Mesendoderm (in vitro differentiated cells): Measurements from ENCODE around the gene SNRPB2.

Experiments used
- DNase-seq: peaks from one replicate; pipeline ENCODE4 v3.0.0; 2013
- H2AK5ac ChIP-seq: 2 replicates; pipeline ENCODE4 v1.6.1; 2013; ENCODE audit warnings: low read length, inconsistent platforms
- H2BK120ac ChIP-seq: 2 replicates; pipeline ENCODE4 v1.6.1; 2013; ENCODE audit warnings: low read depth, mild to moderate bottlenecking, low read length, moderate library complexity, mixed read lengths
- H2BK15ac ChIP-seq: replicated peaks from 2 replicates; pipeline ENCODE4 v1.6.1; 2013; ENCODE audit warnings: low read depth, mild to moderate bottlenecking, moderate library complexity
- H2BK5ac ChIP-seq: 2 replicates; pipeline ENCODE4 v1.6.1; 2013; ENCODE audit warnings: low read length, inconsistent platforms
- H3K18ac ChIP-seq: 2 replicates; pipeline ENCODE4 v1.6.1; 2013; ENCODE audit warnings: mild to moderate bottlenecking, low read length, mixed read lengths
- H3K23ac ChIP-seq: one replicate; pipeline ENCODE4 v1.6.1; 2013; ENCODE audit warnings: low read length
- H3K27ac ChIP-seq: 2 replicates; pipeline ENCODE4 v1.5.1; 2013; ENCODE audit warnings: low read depth, mild to moderate bottlenecking, inconsistent platforms, low read length, moderate library complexity
- H3K27me3 ChIP-seq: 2 replicates; pipeline ENCODE4 v1.6.1; 2013; ENCODE audit warnings: low read length, control low read depth, mild to moderate bottlenecking, inconsistent platforms; ENCODE audit not compliant: insufficient read depth, poor library complexity
- H3K36me3 ChIP-seq: 2 replicates; pipeline ENCODE4 v1.6.1; 2013; ENCODE audit warnings: low read length, inconsistent platforms; ENCODE audit not compliant: control insufficient read depth, insufficient read depth
- H3K4ac ChIP-seq: one replicate; pipeline ENCODE4 v1.6.1; 2013; ENCODE audit warnings: low read depth, mild to moderate bottlenecking, low read length, moderate library complexity
- H3K4me1 ChIP-seq: 2 replicates; pipeline ENCODE4 v1.6.1; 2013; ENCODE audit warnings: low read depth, low read length, inconsistent platforms; ENCODE audit not compliant: control insufficient read depth
- H3K4me2 ChIP-seq: 2 replicates; pipeline ENCODE4 v1.6.1; 2013; ENCODE audit warnings: low read length
- H3K4me3 ChIP-seq: 2 replicates; pipeline ENCODE4 v1.5.1; 2013; ENCODE audit warnings: mild to moderate bottlenecking, low read length
- H3K56ac ChIP-seq: one replicate; pipeline ENCODE4 v1.6.1; 2013; ENCODE audit warnings: low read length
- H3K79me1 ChIP-seq: 2 replicates; pipeline ENCODE4 v1.6.1; 2013; ENCODE audit warnings: low read length, inconsistent platforms
- H3K79me2 ChIP-seq: 2 replicates; pipeline ENCODE4 v1.6.1; 2013; ENCODE audit warnings: mild to moderate bottlenecking, low read length; ENCODE audit not compliant: control insufficient read depth, insufficient read depth
- H3K9ac ChIP-seq: 2 replicates; pipeline ENCODE4 v1.6.1; 2013; ENCODE audit warnings: low read length, inconsistent platforms
- H4K5ac ChIP-seq: one replicate; pipeline ENCODE4 v1.6.1; 2013; ENCODE audit warnings: low read length
- H4K8ac ChIP-seq: one replicate; pipeline ENCODE4 v1.6.1; 2013; ENCODE audit warnings: low read depth, mild to moderate bottlenecking, control low read depth, low read length, moderate library complexity
- WGBS: extraction: QIAGEN DNeasy Blood & Tissue Kit; methylation state at CpG from one replicate; pipeline ENCODE4 v1.1.7; 2013; ENCODE audit warnings: low lambda C conversion rate, missing lambda C conversion rate; ENCODE audit not compliant: insufficient coverage; ENCODE audit errors: extremely low coverage; 5-methylcytosine and 5-hydroxymethylcytosine counted together

Gene SNRPB2

DNA sequence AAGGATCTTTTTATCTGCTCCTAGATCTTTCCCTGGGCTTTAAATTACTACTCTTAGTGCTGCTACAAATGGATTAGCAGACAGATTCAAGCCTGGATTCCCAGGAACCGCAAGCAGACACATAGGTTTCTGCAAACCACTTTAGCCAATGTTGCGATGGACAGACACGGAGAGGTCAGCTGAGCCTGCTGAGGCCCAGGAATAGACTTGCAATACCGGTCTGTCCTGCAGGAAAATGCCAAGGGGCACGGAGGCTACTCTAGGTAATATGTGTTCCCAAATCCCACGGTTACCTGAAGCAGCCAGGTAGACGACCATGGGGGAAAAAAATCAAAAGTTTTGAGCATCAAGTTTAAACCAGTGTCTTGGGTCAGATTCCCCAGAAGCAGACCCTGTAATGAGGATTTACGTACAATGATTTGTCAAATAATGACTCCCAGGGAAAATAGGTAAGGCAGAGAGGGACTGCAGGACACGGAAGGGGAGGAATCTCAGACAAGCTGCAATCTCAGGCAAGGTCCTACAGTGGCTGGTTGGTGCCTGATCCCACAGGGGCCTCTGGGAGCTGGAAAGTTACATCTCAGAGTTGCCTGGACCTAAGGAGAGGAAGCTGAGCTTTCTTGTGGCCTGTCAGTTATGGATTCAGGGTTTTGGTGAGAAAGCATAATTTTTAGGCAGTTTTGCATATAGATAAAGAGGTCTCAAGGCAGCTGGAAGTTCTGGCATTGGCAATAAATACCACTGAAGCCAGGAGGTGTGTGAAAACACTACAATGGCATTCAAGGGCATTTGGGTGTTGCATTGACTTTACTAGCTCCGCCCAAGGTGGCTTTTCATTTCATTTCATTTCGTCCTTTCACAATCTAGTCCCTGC, 30.8 kb downstream of the SNRPB2 start:
- Histone ChIP-seq H3K4me1 (no peaks in the 10 kb centered on the region), H3K18ac (no peak overlapping the region), H3K36me3 (no peaks in the 10 kb centered on the region), H3K4me2 (no peak overlapping the region), H2BK15ac (no peak overlapping the region), H2AK5ac (no peak overlapping the region), H3K4me3 (no peak overlapping the region), H4K5ac (no peak overlapping the region), H3K79me2 (no peaks in the 10 kb centered on the region), H3K79me1 (no peaks in the 10 kb centered on the region), H3K4ac (no peak overlapping the region), H2BK5ac (no peak overlapping the region), H3K27me3 (no peaks in the 10 kb centered on the region), H4K8ac (no peak overlapping the region), H3K23ac (no peak overlapping the region), H2BK120ac (no peak overlapping the region), H3K56ac (no peak overlapping the region), H3K27ac (no peak overlapping the region), H3K9ac (peak overlapping the region; percentile 11)
- no CpG with 5 or more reads among the region's 11 CpGs for WGBS
- DNase-seq: peak; percentile 21

DNA sequence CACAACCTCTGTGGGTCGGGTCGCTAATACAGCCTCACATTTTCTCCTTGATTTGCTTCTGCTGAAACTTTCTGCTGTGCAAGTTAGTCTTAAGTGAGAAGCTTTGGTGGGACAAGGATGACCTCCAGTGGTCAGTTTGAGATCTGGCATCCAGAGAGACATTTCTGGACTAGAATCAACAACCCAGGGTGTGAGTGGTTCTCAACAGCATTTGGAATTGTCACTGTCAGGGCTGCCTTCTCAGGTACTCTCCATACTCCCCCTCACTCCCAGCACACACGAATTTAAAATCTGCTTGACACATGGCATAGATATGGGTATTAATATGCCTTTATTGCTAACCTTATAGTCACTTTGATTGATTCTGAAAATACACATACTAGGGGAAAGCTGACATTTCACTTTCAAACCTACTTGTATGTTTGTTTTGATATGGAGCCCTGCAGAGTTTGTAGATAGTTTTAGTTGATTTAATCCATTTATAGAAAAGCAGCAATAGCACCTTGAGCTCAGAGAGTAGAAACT, 31.5 kb downstream of the SNRPB2 start:
- no peak overlapping the region for H3K56ac ChIP-seq
- no peaks in the 10 kb centered on the region for H3K36me3 ChIP-seq
- DNase-seq: peak; percentile 86
- H3K27ac ChIP-seq: no peak overlapping the region
- no peak overlapping the region for H3K18ac ChIP-seq
- H2AK5ac ChIP-seq: no peak overlapping the region
- no peak overlapping the region for H3K4me2 ChIP-seq
- H3K4me3 ChIP-seq: no peak overlapping the region
- H3K4ac ChIP-seq: no peak overlapping the region
- H3K9ac ChIP-seq: no peak overlapping the region
- H4K5ac ChIP-seq: no peak overlapping the region
- H3K79me2 ChIP-seq: no peaks in the 10 kb centered on the region
- no CpG with 5 or more reads among the region's 3 CpGs for WGBS
- no peaks in the 10 kb centered on the region for H3K4me1 ChIP-seq
- H3K27me3 ChIP-seq: no peaks in the 10 kb centered on the region
- no peaks in the 10 kb centered on the region for H3K79me1 ChIP-seq
- H2BK120ac ChIP-seq: no peak overlapping the region
- no peak overlapping the region for H2BK15ac ChIP-seq
- no peak overlapping the region for H2BK5ac ChIP-seq
- no peak overlapping the region for H4K8ac ChIP-seq
- no peak overlapping the region for H3K23ac ChIP-seq

DNA sequence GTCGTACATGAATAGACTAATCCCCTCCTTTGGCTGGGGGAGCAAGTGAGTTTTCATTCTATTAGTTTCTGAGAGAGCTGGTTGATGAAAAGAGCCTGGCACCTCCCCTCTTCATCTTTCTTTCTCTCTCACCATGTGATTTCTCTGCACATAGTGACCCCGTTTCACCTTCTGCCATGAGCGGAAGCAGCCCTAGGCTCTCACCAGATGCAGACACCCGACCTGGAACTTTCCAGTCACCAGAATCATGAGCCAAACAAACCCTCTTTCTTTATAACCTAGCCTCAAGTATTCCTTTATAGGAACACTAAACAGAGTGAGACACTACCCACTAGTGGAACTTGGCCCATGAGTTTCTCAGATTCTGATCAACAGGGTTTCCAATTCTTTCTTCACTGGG, 34.7 kb downstream of the SNRPB2 start:
- no CpG with 5 or more reads among the region's 4 CpGs for WGBS

GRCh38 chr20:16771213-16771612, 41.4 kb downstream of the SNRPB2 start:
- Histone ChIP-seq H3K18ac (no peak overlapping the region), H3K4me1 (no peaks in the 10 kb centered on the region), H3K36me3 (no peaks in the 10 kb centered on the region), H3K79me2 (no peaks in the 10 kb centered on the region), H2AK5ac (no peak overlapping the region), H3K79me1 (no peaks in the 10 kb centered on the region), H2BK15ac (no peak overlapping the region), H3K23ac (no peak overlapping the region), H2BK5ac (no peak overlapping the region), H3K9ac (no peak overlapping the region), H4K8ac (no peak overlapping the region), H3K4me3 (no peak overlapping the region), H2BK120ac (no peak overlapping the region), H3K27ac (no peak overlapping the region), H4K5ac (no peak overlapping the region), H3K27me3 (no peaks in the 10 kb centered on the region), H3K4ac (no peak overlapping the region), H3K4me2 (no peak overlapping the region), H3K56ac (no peak overlapping the region)
- DNase-seq: no peak

More for the DNA sequence above, 34.7 kb downstream of the SNRPB2 start:
- Histone ChIP-seq H3K27me3 (no peaks in the 10 kb centered on the region), H3K36me3 (no peaks in the 10 kb centered on the region), H3K79me2 (no peaks in the 10 kb centered on the region), H3K4me2 (no peak overlapping the region), H3K23ac (no peak overlapping the region), H3K56ac (no peak overlapping the region), H2BK15ac (no peak overlapping the region), H2AK5ac (no peak overlapping the region), H4K8ac (no peak overlapping the region), H3K79me1 (no peaks in the 10 kb centered on the region), H2BK120ac (no peak overlapping the region), H3K9ac (no peak overlapping the region), H3K18ac (no peak overlapping the region), H3K4me3 (no peak overlapping the region), H2BK5ac (no peak overlapping the region), H3K27ac (no peak overlapping the region), H3K4me1 (no peaks in the 10 kb centered on the region), H3K4ac (no peak overlapping the region), H4K5ac (no peak overlapping the region)
- no peak for DNase-seq

DNA sequence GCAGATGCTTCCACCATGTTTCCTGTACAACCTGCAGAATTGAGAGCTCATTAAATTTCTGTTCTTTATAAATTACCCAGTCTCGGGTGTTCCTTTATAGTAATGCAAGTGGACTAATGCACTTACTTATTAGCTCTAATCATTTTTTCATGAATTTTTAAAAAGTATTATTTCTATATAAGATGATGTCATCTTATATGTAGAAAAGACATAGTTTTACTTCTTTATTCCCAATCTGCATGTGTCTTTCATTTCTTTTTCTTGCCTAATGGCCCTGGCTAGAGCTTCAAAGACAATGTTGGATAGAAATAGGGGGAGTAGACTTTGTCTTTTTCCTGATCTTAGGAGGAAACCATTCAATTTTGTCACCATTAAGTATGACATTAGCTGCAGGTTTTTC, 46.1 kb downstream of the SNRPB2 start:
- Histone ChIP-seq H3K27me3 (no peaks in the 10 kb centered on the region), H2BK120ac (no peak overlapping the region), H3K36me3 (no peaks in the 10 kb centered on the region), H2AK5ac (no peak overlapping the region), H3K9ac (no peak overlapping the region), H2BK15ac (no peak overlapping the region), H3K79me2 (no peaks in the 10 kb centered on the region), H4K5ac (no peak overlapping the region), H3K4me2 (no peak overlapping the region), H3K4me1 (no peaks in the 10 kb centered on the region), H3K79me1 (no peaks in the 10 kb centered on the region), H3K56ac (no peak overlapping the region), H3K18ac (no peak overlapping the region), H4K8ac (no peak overlapping the region), H2BK5ac (no peak overlapping the region), H3K23ac (no peak overlapping the region), H3K4me3 (no peak overlapping the region), H3K4ac (no peak overlapping the region), H3K27ac (no peak overlapping the region)
- WGBS: no CpG with 5 or more reads among the region's 1 CpG
- DNase-seq: no peak

- no peaks in the 10 kb centered on the region for H3K79me1 ChIP-seq
- H3K4ac ChIP-seq: no peak overlapping the region
- H3K18ac ChIP-seq: no peak overlapping the region
- WGBS: no CpG with 5 or more reads among the region's 1 CpG
- H3K27ac ChIP-seq: no peak overlapping the region
- no peak overlapping the region for H3K9ac ChIP-seq
- no peak overlapping the region for H3K4me3 ChIP-seq
- H2BK15ac ChIP-seq: no peak overlapping the region
- H2BK5ac ChIP-seq: no peak overlapping the region
- H3K36me3 ChIP-seq: no peaks in the 10 kb centered on the region
- H3K4me1 ChIP-seq: no peaks in the 10 kb centered on the region
- DNase-seq: no peak
- H3K56ac ChIP-seq: no peak overlapping the region
- no peak overlapping the region for H3K4me2 ChIP-seq
- H4K5ac ChIP-seq: no peak overlapping the region
- no peak overlapping the region for H2AK5ac ChIP-seq
- H4K8ac ChIP-seq: no peak overlapping the region
- no peak overlapping the region for H3K23ac ChIP-seq
- no peak overlapping the region for H2BK120ac ChIP-seq
- H3K27me3 ChIP-seq: no peaks in the 10 kb centered on the region
- no peaks in the 10 kb centered on the region for H3K79me2 ChIP-seq
Measured at GRCh38 chr20:16777126-16777525, 47.3 kb downstream of the SNRPB2 start.
